SK-N-SH treated with all-trans-retinoic acid at 6 μM for 48 hours (cell line): Measurements from ENCODE around the gene ARID1B.

Source experiments
- BACH2 ChIP-seq: fragments of 250-450 bp; sonication (Bioruptor Pico); IDR thresholded peaks from 2 replicates; pipeline ENCODE4 v1.9.0; 2021; ENCODE audit warnings: mild to moderate bottlenecking, borderline replicate concordance
- ISL1 ChIP-seq: fragments of 250-450 bp; sonication (Bioruptor Pico); IDR thresholded peaks from 2 replicates; pipeline ENCODE4 v2.1.2; 2022; ENCODE audit warnings: mild to moderate bottlenecking, moderate library complexity
- PATZ1 ChIP-seq: fragments of 250-450 bp; sonication (Bioruptor Pico); IDR thresholded peaks from 2 replicates; pipeline ENCODE4 v1.8.0; 2020; ENCODE audit warnings: mild to moderate bottlenecking, moderate library complexity, borderline replicate concordance
- PPARA ChIP-seq: fragments of 250-450 bp; sonication (Bioruptor Pico); IDR thresholded peaks from 2 replicates; pipeline ENCODE4 v1.5.0; 2020; ENCODE audit warnings: mild to moderate bottlenecking, borderline replicate concordance
- RARB ChIP-seq: fragments of 250-450 bp; sonication (Bioruptor Pico); IDR thresholded peaks from 2 replicates; pipeline ENCODE4 v1.8.0; 2021; ENCODE audit warnings: mild to moderate bottlenecking, moderate library complexity
- SNAI2 ChIP-seq: fragments of 250-450 bp; sonication (Bioruptor Pico); IDR thresholded peaks from 2 replicates; pipeline ENCODE4 v1.5.0; 2020; ENCODE audit warnings: mild to moderate bottlenecking, moderate library complexity
- ZC3H10 ChIP-seq: fragments of 250-450 bp; sonication (Bioruptor Pico); IDR thresholded peaks from 2 replicates; pipeline ENCODE4 v1.5.1; 2021; ENCODE audit warnings: mild to moderate bottlenecking, moderate library complexity
- ZFP3 ChIP-seq: fragments of 250-450 bp; sonication (Bioruptor Pico); IDR thresholded peaks from 2 replicates; pipeline ENCODE4 v1.5.0; 2020; ENCODE audit warnings: mild to moderate bottlenecking, moderate library complexity

- TF ChIP-seq ZC3H10 (CRISPR knock-in tag): no peak
- TF ChIP-seq PATZ1 (CRISPR knock-in tag): no peak
- no peak for TF ChIP-seq RARB (CRISPR knock-in tag)
- no peak for TF ChIP-seq ZFP3 (CRISPR knock-in tag)
- no peak for TF ChIP-seq PPARA (CRISPR knock-in tag)
- no peak for TF ChIP-seq SNAI2 (CRISPR knock-in tag)
- no peak for TF ChIP-seq ISL1
- no peak for TF ChIP-seq BACH2 (CRISPR knock-in tag)
Observed at GRCh38 chr6:157233156-157233555, 456.0 kb downstream of the ARID1B start.
